ENCODE measurements around the gene GZMB.
"Not testable (repeated sequence)": the region's sequence is repeated elsewhere in the genome, so short reads cannot be mapped to it uniquely, and the experiment has no call there.

GZMB gene, protein sequence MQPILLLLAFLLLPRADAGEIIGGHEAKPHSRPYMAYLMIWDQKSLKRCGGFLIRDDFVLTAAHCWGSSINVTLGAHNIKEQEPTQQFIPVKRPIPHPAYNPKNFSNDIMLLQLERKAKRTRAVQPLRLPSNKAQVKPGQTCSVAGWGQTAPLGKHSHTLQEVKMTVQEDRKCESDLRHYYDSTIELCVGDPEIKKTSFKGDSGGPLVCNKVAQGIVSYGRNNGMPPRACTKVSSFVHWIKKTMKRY

DNA sequence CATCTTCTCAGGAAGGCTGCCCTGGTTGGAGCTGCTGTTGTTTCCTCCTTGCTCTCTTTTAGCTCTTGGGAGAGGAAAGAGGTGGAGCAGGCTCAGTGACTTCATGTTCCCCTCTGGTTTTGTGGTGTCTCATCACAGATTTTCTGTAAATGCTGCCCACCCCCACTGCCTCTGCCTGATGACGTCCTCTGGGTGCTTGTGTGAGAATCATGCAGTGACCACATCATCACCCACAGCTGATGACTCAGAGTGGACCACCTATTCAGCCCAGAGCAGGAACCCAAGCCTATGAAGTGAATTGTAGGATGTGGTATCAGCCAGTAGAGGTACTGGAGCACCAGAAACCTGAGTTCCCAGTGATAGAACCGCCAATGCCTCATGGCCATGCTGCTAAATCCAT lies at the start of gene GZMB:
Gene GZMB, minus strand, starts transcription at position 33 of the 400 bp plus-strand sequence. Its CDS starts 30 bp downstream, at position 3.
- no peak for DNase-seq

GRCh38 chr14:24681056-24681455 lies 47.1 kb upstream of the GZMB start:
- no peak for DNase-seq

DNA sequence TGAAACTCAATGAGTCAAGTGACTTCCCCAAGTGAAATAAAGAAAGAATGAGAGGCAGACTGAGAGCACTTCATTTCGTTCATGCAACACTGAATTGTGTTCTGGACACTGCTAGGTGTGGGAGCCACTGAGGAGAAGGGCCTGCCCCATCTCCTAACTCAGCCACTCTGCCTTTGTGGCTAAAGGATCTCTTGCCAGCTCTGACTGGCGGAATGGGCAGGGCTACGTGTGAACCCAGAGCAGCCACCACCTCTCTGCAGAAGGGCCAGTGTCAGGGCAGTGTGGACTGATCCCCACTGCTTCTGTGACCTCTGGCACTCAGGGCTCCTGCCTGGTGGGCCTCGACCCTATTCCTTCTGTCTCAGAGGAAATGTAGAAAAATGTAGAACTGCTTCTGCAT lies 46.5 kb upstream of the GZMB start:
- DNase-seq = no peak

- DNase-seq = no peak
Measured at GRCh38 chr14:24679248-24679961, 45.4 kb upstream of the GZMB start.

DNA sequence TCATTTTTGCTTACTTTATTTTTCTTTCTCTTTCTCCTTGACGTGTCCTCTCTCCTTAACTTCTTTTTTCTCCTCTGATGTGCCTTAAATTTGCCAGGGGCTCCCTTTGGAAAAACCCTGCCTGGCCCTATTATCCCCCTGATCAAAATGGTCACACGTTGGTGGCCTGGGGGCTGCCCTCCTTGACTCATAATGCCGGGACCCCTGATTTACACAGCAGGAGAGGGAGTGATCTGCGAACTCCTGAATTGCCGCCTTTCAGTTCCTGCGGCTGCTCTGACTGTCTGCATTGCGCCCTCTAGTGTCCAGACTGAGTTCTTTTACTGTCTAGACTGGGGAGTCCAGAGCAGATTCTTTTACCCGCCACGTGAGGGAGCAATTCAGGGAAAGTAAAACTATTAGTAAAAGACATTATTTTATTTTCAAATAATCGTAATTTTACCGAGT lies 44.8 kb upstream of the GZMB start:
- peak; percentile 66 for DNase-seq

DNA sequence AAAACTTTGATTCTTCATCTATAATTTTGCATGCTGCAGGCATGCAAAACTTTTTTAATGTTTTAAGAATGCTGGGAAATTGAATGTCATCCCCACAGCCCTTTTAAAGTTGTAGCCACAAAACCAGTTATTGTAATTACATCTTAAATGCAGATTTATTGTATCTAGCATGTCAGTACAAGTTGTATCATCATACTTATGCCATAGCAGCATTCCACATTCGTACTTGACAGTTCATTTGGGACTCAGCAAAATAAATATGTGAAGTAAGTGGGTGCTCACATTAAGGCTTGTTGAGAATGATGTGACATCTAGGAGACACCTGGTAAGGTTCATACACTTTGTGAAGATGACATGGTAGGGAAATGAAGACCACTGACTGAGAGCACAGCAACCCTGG lies 44.0 kb upstream of the GZMB start:
- no peak for DNase-seq

- DNase-seq = no peak
Measured at GRCh38 chr14:24674204-24674970, 40.4 kb upstream of the GZMB start.

GRCh38 chr14:24673534-24674203 lies 39.7 kb upstream of the GZMB start:
- DNase-seq = no peak

GRCh38 chr14:24673059-24673458 lies 39.1 kb upstream of the GZMB start:
- DNase-seq = no peak

- DNase-seq = no peak
Measured at GRCh38 chr14:24670594-24670993, 36.6 kb upstream of the GZMB start.

DNA sequence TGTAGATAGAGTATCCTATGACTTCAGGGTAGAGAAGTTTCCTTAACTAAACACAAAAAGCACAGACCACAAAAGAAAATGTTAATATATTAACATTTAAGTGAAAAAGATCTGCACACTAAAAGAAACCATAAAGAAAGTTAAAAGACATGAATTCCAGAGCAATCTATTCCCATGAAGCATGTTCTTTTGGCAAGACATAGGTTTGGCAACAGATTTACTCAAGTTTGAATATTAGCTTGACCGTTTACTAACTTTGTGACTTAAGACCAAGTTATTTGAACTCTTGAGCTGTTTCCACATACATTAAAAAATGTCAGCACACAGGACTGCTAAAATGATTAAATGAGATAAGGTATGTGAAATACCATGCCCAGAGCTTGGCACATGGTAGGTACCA lies 35.7 kb upstream of the GZMB start:
- DNase-seq = no peak

DNA sequence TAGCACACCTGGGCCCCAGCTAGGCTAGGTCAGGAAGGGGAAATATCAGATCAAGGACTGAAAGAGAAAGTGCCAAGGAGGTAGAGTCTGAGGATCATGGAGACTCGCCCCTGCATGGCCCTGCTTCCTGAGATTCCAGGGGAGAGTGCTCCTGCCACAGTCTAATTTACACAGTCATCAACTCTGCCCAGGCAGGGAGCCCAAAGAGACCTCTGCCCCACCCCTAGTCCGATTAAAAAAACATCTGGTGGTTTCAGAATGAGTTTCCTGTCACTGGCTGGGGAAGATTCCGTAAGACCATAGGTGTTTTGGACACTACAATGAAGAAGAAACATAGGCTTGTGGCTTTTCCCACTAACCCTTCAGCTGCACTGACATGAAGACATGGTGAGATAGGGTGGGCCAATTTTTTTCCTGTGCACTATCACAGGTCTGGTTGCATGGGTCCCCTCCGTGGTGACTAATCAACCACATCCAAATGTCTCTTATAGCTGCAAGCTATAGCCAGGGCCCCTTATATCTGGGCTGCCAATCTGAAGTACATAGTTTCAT lies 31.5 kb upstream of the GZMB start:
- no peak for DNase-seq

DNA sequence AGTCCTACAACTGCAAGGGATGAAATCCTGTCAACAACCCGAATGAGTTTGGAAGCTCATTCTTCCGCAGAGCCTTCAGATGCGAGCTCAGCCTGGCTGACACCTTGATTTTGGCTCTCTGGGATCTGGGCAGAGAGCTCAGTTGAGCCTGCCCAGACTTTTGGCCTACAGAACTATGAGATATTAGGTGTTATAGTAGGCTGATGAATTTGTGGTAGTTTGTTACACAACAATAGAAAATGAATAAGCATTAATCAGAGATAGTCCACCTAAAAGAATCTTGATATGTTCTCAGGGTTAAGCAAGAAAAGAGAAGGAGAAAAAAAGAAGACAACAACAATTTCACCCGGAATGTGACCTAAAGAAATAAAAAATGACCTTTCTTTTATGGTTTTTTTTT lies 30.4 kb upstream of the GZMB start:
- no peak for DNase-seq

DNA sequence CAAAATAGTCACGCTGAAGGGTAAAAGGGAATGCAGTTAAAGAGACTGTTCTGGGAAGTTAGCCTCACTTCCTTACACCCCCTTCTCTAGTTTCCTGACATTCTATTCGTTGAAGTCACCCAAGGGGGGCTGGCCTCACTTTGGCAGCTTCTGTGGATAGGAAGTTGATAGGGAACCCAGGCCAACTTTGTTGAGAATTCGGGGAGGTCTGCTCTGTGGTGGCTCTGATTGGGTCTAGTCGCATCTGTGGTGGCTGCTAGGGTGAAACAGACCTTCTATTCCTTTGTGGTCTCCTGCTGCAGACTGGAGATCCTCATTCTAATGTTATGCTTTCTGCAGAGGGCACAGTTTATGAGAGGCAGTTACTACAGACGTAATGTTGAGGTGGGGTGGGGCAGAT lies 28.8 kb upstream of the GZMB start:
- DNase-seq = no peak

GRCh38 chr14:24659916-24660570 lies 26.1 kb upstream of the GZMB start:
- DNase-seq = no peak

- not testable (repeated sequence) for DNase-seq
Measured at GRCh38 chr14:24648361-24648760, 14.4 kb upstream of the GZMB start.

DNA sequence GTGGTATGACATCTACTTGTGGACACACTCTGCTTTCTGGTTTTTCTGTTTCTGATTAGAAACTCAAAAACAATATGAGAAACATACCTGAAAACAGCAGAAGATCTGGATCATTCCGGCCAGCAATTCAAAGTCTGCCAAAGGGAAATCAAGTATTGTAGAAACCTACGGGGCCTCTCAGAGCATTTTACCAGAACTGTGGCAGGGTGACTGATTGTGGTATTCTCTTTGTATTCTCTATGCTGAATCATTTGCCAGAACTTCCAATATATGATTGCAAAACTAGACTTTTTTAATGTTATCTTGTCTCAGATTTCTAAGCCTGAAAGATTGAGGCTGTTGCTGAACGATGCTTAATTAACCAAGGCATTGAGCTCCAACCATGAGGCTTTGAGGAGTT lies 5.9 kb upstream of the GZMB start:
- DNase-seq = no peak

- DNase-seq = no peak
Measured at GRCh38 chr14:24639270-24639669, 5.3 kb upstream of the GZMB start.

- no peak for DNase-seq
Measured at GRCh38 chr14:24633353-24633752, 637 bp downstream of the GZMB start.

- no peak for DNase-seq
Measured at GRCh38 chr14:24632761-24633160, 1.2 kb downstream of the GZMB start.

DNA sequence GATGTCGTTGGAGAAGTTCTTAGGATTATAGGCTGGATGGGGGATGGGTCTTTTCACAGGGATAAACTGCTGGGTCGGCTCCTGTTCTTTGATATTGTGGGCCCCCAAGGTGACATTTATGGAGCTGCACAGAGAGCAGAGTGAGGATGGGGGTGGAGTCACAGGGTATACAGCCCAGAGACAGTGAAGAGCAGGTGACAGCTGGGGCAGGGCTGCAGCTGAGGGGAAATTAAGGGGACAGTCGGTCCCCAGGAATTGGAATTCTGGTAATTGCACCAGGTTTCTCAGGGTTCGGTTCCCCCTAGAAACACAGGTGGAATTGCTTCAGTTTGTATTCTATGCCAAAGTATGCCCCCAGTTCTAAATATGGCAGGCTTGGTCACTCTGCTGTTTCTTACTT lies 1.7 kb downstream of the GZMB start:
- DNase-seq = no peak

DNA sequence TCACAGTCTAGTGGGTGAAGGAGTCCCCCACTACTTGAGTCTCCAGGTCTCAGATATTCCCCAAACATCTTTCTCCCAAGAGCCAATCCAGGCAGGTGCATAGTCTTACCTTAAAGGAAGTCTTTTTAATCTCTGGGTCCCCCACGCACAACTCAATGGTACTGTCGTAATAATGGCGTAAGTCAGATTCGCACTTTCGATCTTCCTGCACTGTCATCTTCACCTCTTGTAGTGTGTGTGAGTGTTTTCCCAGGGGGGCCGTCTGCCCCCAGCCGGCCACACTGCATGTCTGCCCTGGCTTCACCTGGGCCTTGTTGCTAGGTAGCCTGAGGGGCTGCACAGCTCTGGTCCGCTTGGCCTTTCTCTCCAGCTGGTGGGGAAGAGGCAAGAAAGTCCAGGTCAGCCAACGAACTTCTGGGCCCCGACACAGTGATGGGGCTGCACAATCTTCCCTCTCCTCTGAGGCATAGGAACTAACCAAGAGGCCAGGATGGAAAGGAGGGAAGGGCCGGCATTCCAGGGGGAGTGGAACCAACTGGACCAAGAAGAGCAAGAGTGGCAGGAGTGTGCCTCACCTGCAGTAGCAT lies 2.1 kb downstream of the GZMB start:
- DNase-seq = no peak

Data from retina (tissue), 1 donor.